Measurements from ENCODE around the gene SMG7. TPM values are rescaled to one million over a fixed set of nuclear protein-coding genes. Genes with fewer than 3 reads are reported as not detected.
A peak's percentile ranks its signal among the peaks of the same experiment; 100 is the strongest.

Gene SMG7
- total RNA-seq, 1 donor from 2014 or later = 41.4 TPM

- H3K27me3 Mint-ChIP-seq (ENCODE audit: unreplicated experiment) = peaks cover 6% of the 10 kb centered on the region
- H3K36me3 Mint-ChIP-seq (ENCODE audit: unreplicated experiment) = no peaks in the 10 kb centered on the region
- TF ChIP-seq, protein P1, sequence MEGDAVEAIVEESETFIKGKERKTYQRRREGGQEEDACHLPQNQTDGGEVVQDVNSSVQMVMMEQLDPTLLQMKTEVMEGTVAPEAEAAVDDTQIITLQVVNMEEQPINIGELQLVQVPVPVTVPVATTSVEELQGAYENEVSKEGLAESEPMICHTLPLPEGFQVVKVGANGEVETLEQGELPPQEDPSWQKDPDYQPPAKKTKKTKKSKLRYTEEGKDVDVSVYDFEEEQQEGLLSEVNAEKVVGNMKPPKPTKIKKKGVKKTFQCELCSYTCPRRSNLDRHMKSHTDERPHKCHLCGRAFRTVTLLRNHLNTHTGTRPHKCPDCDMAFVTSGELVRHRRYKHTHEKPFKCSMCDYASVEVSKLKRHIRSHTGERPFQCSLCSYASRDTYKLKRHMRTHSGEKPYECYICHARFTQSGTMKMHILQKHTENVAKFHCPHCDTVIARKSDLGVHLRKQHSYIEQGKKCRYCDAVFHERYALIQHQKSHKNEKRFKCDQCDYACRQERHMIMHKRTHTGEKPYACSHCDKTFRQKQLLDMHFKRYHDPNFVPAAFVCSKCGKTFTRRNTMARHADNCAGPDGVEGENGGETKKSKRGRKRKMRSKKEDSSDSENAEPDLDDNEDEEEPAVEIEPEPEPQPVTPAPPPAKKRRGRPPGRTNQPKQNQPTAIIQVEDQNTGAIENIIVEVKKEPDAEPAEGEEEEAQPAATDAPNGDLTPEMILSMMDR (IDR thresholded peaks at IDR 0.05) = peak; percentile 9
- peaks cover 21% of the 10 kb centered on the region for H3K4me1 Mint-ChIP-seq (ENCODE audit: unreplicated experiment)
- H3K9me3 Mint-ChIP-seq (ENCODE audit: unreplicated experiment) = no peaks in the 10 kb centered on the region
- peak overlapping the region; percentile 94 for H3K4me3 Mint-ChIP-seq (ENCODE audit: unreplicated experiment)
- peak overlapping the region; percentile 100 for H3K27ac Mint-ChIP-seq (ENCODE audit: unreplicated experiment)
- peak; percentile 98 for DNase-seq (ENCODE audit: extremely low spot score, unreplicated experiment)
These were observed 384 bp upstream of the SMG7 start for GRCh38 chr1:183471743-183472487.

DNA sequence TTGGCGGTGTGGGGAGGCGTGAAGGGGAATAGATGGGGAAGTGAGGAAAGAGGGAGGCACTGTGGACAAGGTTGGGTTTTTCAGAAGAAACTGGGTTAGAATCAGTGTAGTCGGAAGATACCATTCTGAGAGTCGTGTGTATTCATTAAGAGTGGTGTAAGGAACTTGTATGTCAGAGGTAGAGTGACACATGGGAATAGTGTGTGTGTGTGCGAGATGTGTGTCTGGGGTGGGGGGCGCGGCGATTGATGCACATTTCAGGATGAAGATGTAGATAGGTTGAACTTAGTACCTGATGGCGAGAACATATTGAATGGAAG is 878 bp downstream of the SMG7 start:
- H3K27ac Mint-ChIP-seq (ENCODE audit: unreplicated experiment) = peak overlapping the region; percentile 100
- H3K27me3 Mint-ChIP-seq (ENCODE audit: unreplicated experiment) = no peaks in the 10 kb centered on the region
- H3K9me3 Mint-ChIP-seq (ENCODE audit: unreplicated experiment) = no peaks in the 10 kb centered on the region
- no peak for DNase-seq (ENCODE audit: extremely low spot score, unreplicated experiment)
- peaks cover 21% of the 10 kb centered on the region for H3K4me1 Mint-ChIP-seq (ENCODE audit: unreplicated experiment)
- no peaks in the 10 kb centered on the region for H3K36me3 Mint-ChIP-seq (ENCODE audit: unreplicated experiment)
- H3K4me3 Mint-ChIP-seq (ENCODE audit: unreplicated experiment) = peak overlapping the region; percentile 94
- TF ChIP-seq, protein P1 (IDR thresholded peaks at IDR 0.05) = no peak

DNA sequence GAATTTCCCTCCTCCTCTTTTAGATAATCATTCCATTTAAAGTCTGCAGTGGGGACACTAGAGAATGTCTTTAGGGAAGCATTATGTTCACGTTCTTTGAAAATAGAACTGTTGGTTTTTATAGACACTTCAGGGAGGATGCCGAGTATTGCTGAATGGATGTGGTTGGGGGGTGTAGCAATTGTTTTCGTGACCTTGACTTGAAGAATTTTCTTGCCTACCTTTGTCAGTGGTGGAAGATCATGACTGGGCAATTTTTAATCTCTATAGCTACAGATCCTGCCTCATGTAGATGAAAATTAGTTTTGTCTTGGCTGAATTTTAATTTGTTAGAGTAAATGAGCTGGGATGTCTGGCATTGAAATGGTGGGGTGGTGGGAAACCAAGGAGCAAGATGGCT is 3.8 kb downstream of the SMG7 start:
- TF ChIP-seq, protein P1 (IDR thresholded peaks at IDR 0.05) = no peak
- DNase-seq (ENCODE audit: extremely low spot score, unreplicated experiment) = no peak
- Mint-ChIP-seq H3K4me1 (ENCODE audit: unreplicated experiment) (peaks cover 21% of the 10 kb centered on the region), H3K27me3 (ENCODE audit: unreplicated experiment) (no peaks in the 10 kb centered on the region), H3K9me3 (ENCODE audit: unreplicated experiment) (no peaks in the 10 kb centered on the region), H3K36me3 (ENCODE audit: unreplicated experiment) (no peaks in the 10 kb centered on the region), H3K4me3 (ENCODE audit: unreplicated experiment) (no peak overlapping the region), H3K27ac (ENCODE audit: unreplicated experiment) (no peak overlapping the region)

GRCh38 chr1:183477986-183478781 is 5.9 kb downstream of the SMG7 start:
- Mint-ChIP-seq H3K27ac (ENCODE audit: unreplicated experiment) (no peak overlapping the region), H3K27me3 (ENCODE audit: unreplicated experiment) (no peaks in the 10 kb centered on the region), H3K9me3 (ENCODE audit: unreplicated experiment) (no peaks in the 10 kb centered on the region), H3K36me3 (ENCODE audit: unreplicated experiment) (no peaks in the 10 kb centered on the region), H3K4me1 (ENCODE audit: unreplicated experiment) (peaks cover 12% of the 10 kb centered on the region), H3K4me3 (ENCODE audit: unreplicated experiment) (no peak overlapping the region)
- DNase-seq (ENCODE audit: extremely low spot score, unreplicated experiment) = no peak
- TF ChIP-seq, protein P1 (IDR thresholded peaks at IDR 0.05) = no peak

DNA sequence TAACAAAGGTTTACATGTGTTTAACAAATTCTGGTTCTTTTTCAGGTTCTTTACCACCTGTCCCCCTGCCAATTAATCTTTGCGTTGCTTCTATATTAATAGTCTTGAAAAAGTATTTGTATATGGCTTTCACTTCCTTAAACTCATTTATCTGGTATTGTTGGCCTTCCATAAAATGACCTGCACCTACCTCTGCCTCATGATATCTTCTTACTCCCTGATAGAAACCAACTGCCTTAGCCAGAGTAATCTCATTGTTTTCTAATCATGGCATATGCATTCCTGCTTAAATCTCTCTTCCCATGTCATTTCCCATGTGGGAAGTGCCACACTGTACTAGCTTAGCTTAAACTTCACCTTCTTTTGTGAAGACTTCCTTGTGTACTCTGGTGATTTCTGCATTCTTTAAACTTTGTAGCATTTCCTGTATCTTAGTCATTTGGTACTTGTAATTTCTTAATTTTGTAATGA is 8.7 kb downstream of the SMG7 start:
- no peak overlapping the region for H3K27ac Mint-ChIP-seq (ENCODE audit: unreplicated experiment)
- H3K27me3 Mint-ChIP-seq (ENCODE audit: unreplicated experiment) = no peaks in the 10 kb centered on the region
- no peak overlapping the region for H3K4me3 Mint-ChIP-seq (ENCODE audit: unreplicated experiment)
- TF ChIP-seq, protein P1 (IDR thresholded peaks at IDR 0.05) = no peak
- no peak for DNase-seq (ENCODE audit: extremely low spot score, unreplicated experiment)
- H3K4me1 Mint-ChIP-seq (ENCODE audit: unreplicated experiment) = peaks cover 5% of the 10 kb centered on the region
- H3K36me3 Mint-ChIP-seq (ENCODE audit: unreplicated experiment) = no peaks in the 10 kb centered on the region
- H3K9me3 Mint-ChIP-seq (ENCODE audit: unreplicated experiment) = no peaks in the 10 kb centered on the region

Data from osteocyte (in vitro differentiated cells).